HEK293T (cell line): ENCODE results near the gene CHDH.
A peak's percentile ranks its signal among the peaks of the same experiment; 100 is the strongest.

ENCODE experiments used
- CTCF ChIA-PET: fragments of 350-600 bp; formaldehyde crosslinking; extraction: SDS; loops from one replicate; lab custom pipeline; 2021; ENCODE audit warnings: antibody characterized with exemption, inconsistent platforms; lab: Yijun Ruan, JAX
- POLR2A ChIA-PET: fragments of 350-600 bp; formaldehyde crosslinking; extraction: SDS; loops from one replicate; lab custom pipeline; 2020; ENCODE audit warnings: antibody characterized with exemption, inconsistent platforms; lab: Yijun Ruan, JAX
- DNase-seq: peaks from one replicate; pipeline ENCODE4 v3.0.0; 2012; ENCODE audit warnings: mixed read lengths; ENCODE audit errors: extremely low spot score
- ARNT ChIP-seq: fragments of 450-650 bp; IDR thresholded peaks from 2 replicates; pipeline ENCODE4 v1.6.1; 2017; ENCODE audit warnings: mild to moderate bottlenecking
- BHLHE40 ChIP-seq: fragments of 450-650 bp; IDR thresholded peaks from 2 replicates; pipeline ENCODE4 v1.6.1; 2016; ENCODE audit warnings: mild to moderate bottlenecking, moderate library complexity, borderline replicate concordance
- CTBP1 ChIP-seq: fragments of 450-650 bp; IDR thresholded peaks from 2 replicates; pipeline ENCODE4 v1.6.1; 2016; ENCODE audit warnings: borderline replicate concordance
- ELF4 ChIP-seq: fragments of 450-650 bp; IDR thresholded peaks from 2 replicates; pipeline ENCODE4 v1.6.1; 2017; ENCODE audit warnings: antibody characterized with exemption
- FOXA1 ChIP-seq: fragments of 450-650 bp; IDR thresholded peaks from 2 replicates; pipeline ENCODE4 v1.6.1; 2016; ENCODE audit warnings: mild to moderate bottlenecking
- FOXK2 ChIP-seq: fragments of 450-650 bp; IDR thresholded peaks from 2 replicates; pipeline ENCODE4 v1.6.1; 2016; ENCODE audit warnings: mild to moderate bottlenecking
- FOXM1 ChIP-seq: fragments of 450-650 bp; IDR thresholded peaks from 2 replicates; pipeline ENCODE4 v1.6.1; 2017; ENCODE audit warnings: mild to moderate bottlenecking, borderline replicate concordance
- HDGF ChIP-seq: fragments of 450-650 bp; IDR thresholded peaks from 2 replicates; pipeline ENCODE4 v1.6.1; 2017; ENCODE audit warnings: antibody characterized with exemption, borderline replicate concordance
- L3MBTL2 ChIP-seq: fragments of 450-650 bp; conservative IDR thresholded peaks from 2 replicates; pipeline ENCODE4 v1.6.1; 2016; ENCODE audit warnings: mild to moderate bottlenecking
- LEF1 ChIP-seq: fragments of 450-650 bp; IDR thresholded peaks from 2 replicates; pipeline ENCODE4 v1.6.1; 2017; ENCODE audit warnings: mild to moderate bottlenecking, borderline replicate concordance
- NFRKB ChIP-seq: fragments of 450-650 bp; IDR thresholded peaks from 2 replicates; pipeline ENCODE4 v1.6.1; 2016; ENCODE audit warnings: mild to moderate bottlenecking, moderate library complexity
- PKNOX1 ChIP-seq: fragments of 450-650 bp; IDR thresholded peaks from 2 replicates; pipeline ENCODE4 v1.6.1; 2016
- SP1 ChIP-seq: fragments of 450-650 bp; IDR thresholded peaks from 2 replicates; pipeline ENCODE4 v1.6.1; 2017
- SUZ12 ChIP-seq: fragments of 450-650 bp; IDR thresholded peaks from 2 replicates; pipeline ENCODE4 v1.6.1; 2016; ENCODE audit warnings: mild to moderate bottlenecking
- TARDBP ChIP-seq: fragments of 450-650 bp; IDR thresholded peaks from 2 replicates; pipeline ENCODE4 v1.6.1; 2016
- ZNF384 ChIP-seq: fragments of 450-650 bp; IDR thresholded peaks from 2 replicates; pipeline ENCODE4 v1.6.1; 2016

Gene CHDH

GRCh38 chr3:53846134-53846850, at the start of gene CHDH, which contains the start of gene IL17RB:
Gene CHDH (minus strand): TSS chr3:53846419. CDS start chr3:53824008, 22,411 bp downstream.
Gene IL17RB (plus strand): TSS chr3:53846568. CDS start chr3:53846589, 21 bp downstream.
- no peak for TF ChIP-seq FOXK2
- TF ChIP-seq LEF1: peak; percentile 82
- no peak for TF ChIP-seq HDGF
- TF ChIP-seq TARDBP: no peak
- no peak for TF ChIP-seq SP1
- TF ChIP-seq NFRKB: no peak
- TF ChIP-seq ZNF384: no peak
- TF ChIP-seq BHLHE40: no peak
- no peak for TF ChIP-seq SUZ12
- TF ChIP-seq FOXM1: peak; percentile 67; the same call in 1 of the 2 replicates
- no peak for TF ChIP-seq ELF4
- peak; percentile 97 for TF ChIP-seq L3MBTL2
- TF ChIP-seq FOXA1: no peak
- no peak for TF ChIP-seq ARNT
- ChIA-PET CTCF (no interaction called here), POLR2A (interaction anchor here (1.2 kb wide), 1 partner anchor 45 kb away, joined by 4 read pairs; the partner anchor contains the start of gene SELENOK)
- peak; percentile 81 for DNase-seq

- ChIA-PET CTCF (interaction anchor here (0.6 kb wide), 1 partner anchor 28 kb away, joined by 3 read pairs; no protein-coding TSS in a partner anchor), POLR2A (interaction anchor here (1.0 to 2.2 kb wide), 8 partner anchors 9 to 47 kb away, joined by 3 to 17 read pairs (median 6); partner anchors contain the start of gene ACTR8)
- DNase-seq: no peak
- TF ChIP-seq L3MBTL2 (peak; percentile 68), SUZ12 (no peak), ELF4 (no peak), SP1 (no peak), TARDBP (no peak)
These were observed 46.0 kb upstream of the CHDH start for GRCh38 chr3:53892286-53892637.

- peak; percentile 90 for TF ChIP-seq PKNOX1
- no peak for TF ChIP-seq NFRKB
- 0 out of 2 replicates have a peak, but pooled peaks have one; percentile 15 for TF ChIP-seq ELF4
- no peak for TF ChIP-seq HDGF
- no peak for TF ChIP-seq ARNT
- no peak for TF ChIP-seq FOXK2
- TF ChIP-seq SUZ12: no peak
- TF ChIP-seq CTBP1: no peak
- TF ChIP-seq FOXM1: no peak
- TF ChIP-seq FOXA1: no peak
- no peak for TF ChIP-seq BHLHE40
- no peak for TF ChIP-seq ZNF384
- no peak for TF ChIP-seq LEF1
- peak; percentile 91 for TF ChIP-seq L3MBTL2
- TF ChIP-seq SP1: no peak
- TF ChIP-seq TARDBP: no peak
- CTCF ChIA-PET: interaction anchor here (0.5 to 0.7 kb wide), 3 partner anchors 18 to 536 kb away, joined by 3 to 5 read pairs (median 3); no protein-coding TSS in a partner anchor
These were observed 45.5 kb upstream of the CHDH start, which contains the start of gene SELENOK for GRCh38 chr3:53891497-53892285. Gene SELENOK (minus strand): TSS chr3:53891859.

GRCh38 chr3:53890726-53891475, 44.7 kb upstream of the CHDH start:
- ChIA-PET CTCF (interaction anchor here (0.6 to 0.7 kb wide), 2 partner anchors 17 to 29 kb away, joined by 3 to 5 read pairs; no protein-coding TSS in a partner anchor), POLR2A (interaction anchor here (0.9 to 2.2 kb wide), 8 partner anchors 10 to 103 kb away, joined by 3 to 17 read pairs (median 4); partner anchors contain the start of gene ACTR8)
- TF ChIP-seq FOXK2: no peak
- TF ChIP-seq CTBP1: no peak
- no peak for TF ChIP-seq ARNT
- TF ChIP-seq ELF4: no peak
- no peak for TF ChIP-seq PKNOX1
- no peak for TF ChIP-seq ZNF384
- no peak for TF ChIP-seq L3MBTL2
- no peak for TF ChIP-seq LEF1
- TF ChIP-seq FOXM1: no peak
- TF ChIP-seq NFRKB: no peak
- TF ChIP-seq FOXA1: no peak
- no peak for TF ChIP-seq BHLHE40
- no peak for TF ChIP-seq SP1
- no peak for TF ChIP-seq HDGF
- TF ChIP-seq TARDBP: no peak
- TF ChIP-seq SUZ12: no peak
- peak; percentile 32 for DNase-seq

More at GRCh38 chr3:53891497-53892285, 45.5 kb upstream of the CHDH start, which contains the start of gene SELENOK:
- POLR2A ChIA-PET: interaction anchor here (0.6 to 2.2 kb wide), 11 partner anchors 8 to 47 kb away, joined by 3 to 17 read pairs (median 5); partner anchors contain the start of gene ACTR8
- DNase-seq: peak; percentile 96

- POLR2A ChIA-PET: no interaction called here
- CTCF ChIA-PET: interaction anchor here (0.7 kb wide), 1 partner anchor 247 kb away, joined by 3 read pairs; no protein-coding TSS in a partner anchor
- DNase-seq: no peak
- TF ChIP-seq NFRKB (no peak), ELF4 (no peak), HDGF (no peak), SP1 (no peak), TARDBP (no peak), FOXK2 (no peak), CTBP1 (no peak), ARNT (no peak), PKNOX1 (no peak)
These were observed 42.0 kb upstream of the CHDH start for GRCh38 chr3:53888232-53888631.
